Measurements from ENCODE around the gene CCNI2. TPM values are rescaled to one million over a fixed set of nuclear protein-coding genes. Genes with fewer than 3 reads are reported as not detected.

The CCNI2 gene
- total RNA-seq, 1 experiment from 2014 or later: 1.4 TPM

GRCh38 chr5:132736853-132737833 lies 10.1 kb upstream of the CCNI2 start, which contains the start of gene KIF3A:
KIF3A (minus strand) TSS chr5:132737546; CDS start chr5:132737419, 127 bp downstream.
- Histone ChIP-seq H3K79me2 (ENCODE audit: insufficient read depth, low read length) (peaks cover 9% of the 10 kb centered on the region; the same call in 1 of the 2 replicates), H3K4me3 (replicated peaks in 1 of 2; ENCODE audit: low read depth in 1 of 2, low read length in 2 of 2) (peak within 1 kb of the TSS; percentile 67 to 88), H3K9me2 (ENCODE audit: insufficient read depth) (no peaks in the 10 kb centered on the region), H3K9ac (ENCODE audit: low read length) (peak within 1 kb of the TSS; percentile 63), H3K4me2 (ENCODE audit: low read length) (peak within 1 kb of the TSS; percentile 93), H3K27me3 (ENCODE audit: insufficient read depth, low read length) (no peaks in the 10 kb centered on the region), H4K20me1 (ENCODE audit: insufficient read depth) (no peaks in the 10 kb centered on the region), H2AFZ (ENCODE audit: low read depth, low read length, poor library complexity, severe bottlenecking) (peak within 1 kb of the TSS; percentile 98), H3K36me3 (ENCODE audit: control insufficient read depth in 1 of 2, insufficient read depth in 2 of 2, low read length in 2 of 2) (no peaks in the 10 kb centered on the region), H3K4me1 (ENCODE audit: control insufficient read depth in 1 of 2, insufficient read depth in 2 of 2, low read length in 2 of 2) (peaks cover 4 to 20% of the 10 kb centered on the region in 2 experiments; a peak in 3 of 4 replicates), H3K27ac (ENCODE audit: low read depth, low read length) (peak within 1 kb of the TSS; percentile 46), H3K9me3 (ENCODE audit: control insufficient read depth in 1 of 2, insufficient read depth in 1 of 2, low read depth in 1 of 2, low read length in 2 of 2) (0 out of 4 replicates have a peak, but pooled peaks cover 0 to 1% of the 10 kb centered on the region in 2 experiments)
- DNase-seq (ENCODE audit: low read depth, low spot score): peak; percentile 95
- BruUV-seq (replicated peaks): no TSS peak
- intact Hi-C loops (cut with micrococcal nuclease): no loop called here
- ChIA-PET CTCF (interaction anchor here (0.8 to 2.2 kb wide), 4 partner anchors 9 to 83 kb away, joined by 3 to 10 read pairs (median 6); no protein-coding TSS in a partner anchor), RAD21 (ENCODE audit: low non-redundant PET in 1 of 2, low total read pairs in 2 of 2, uncharacterized antibody in 2 of 2, unreplicated experiment in 2 of 2) (interaction anchor here in 1 of 2 experiments (1.2 kb wide), 1 partner anchor 210 kb away, joined by 3 read pairs; no protein-coding TSS in a partner anchor), POLR2A (interaction anchor here (0.6 to 1.5 kb wide), 7 partner anchors 9 to 347 kb away, joined by 3 to 5 read pairs (median 3); partner anchors contain the start of gene CCNI2)
- TF ChIP-seq POLR2A (IDR thresholded peaks at IDR 0.05; ENCODE audit: borderline replicate concordance, extremely low read depth, insufficient read depth, insufficient read length): peak; percentile 63
- TF ChIP-seq RAD21 (IDR thresholded peaks at IDR 0.05; ENCODE audit: low read depth): no peak
- TF ChIP-seq EGR1 (IDR thresholded peaks at IDR 0.05; ENCODE audit: low read depth): no peak
- peak; percentile 85 for TF ChIP-seq POLR2AphosphoS5 (IDR thresholded peaks at IDR 0.05; ENCODE audit: low read depth, low read length)
- no peak for TF ChIP-seq ATF3 (IDR thresholded peaks at IDR 0.05)
- peak; percentile 53; the same call in 1 of the 2 replicates for TF ChIP-seq MAX (IDR thresholded peaks at IDR 0.05)
- TF ChIP-seq YY1 (IDR thresholded peaks at IDR 0.05; ENCODE audit: extremely low read depth, insufficient replicate concordance, low read depth, low read length): no peak
- no peak for TF ChIP-seq ZBTB33 (IDR thresholded peaks at IDR 0.05; ENCODE audit: extremely low read depth, insufficient replicate concordance, low read length)
- peak; percentile 72 for TF ChIP-seq ZFX (IDR thresholded peaks at IDR 0.05)
- peak; percentile 94 for ATAC-seq
